GM19043 (cell line): ENCODE measurements around the gene FAM222B.
"Not testable (repeated sequence)": the region's sequence is repeated elsewhere in the genome, so short reads cannot be mapped to it uniquely, and the experiment has no call there.

Experiments used
- ATAC-seq: cut with Tn5 transposase; IDR thresholded peaks from one replicate; pipeline ENCODE4 v1.9.1; 2021; ENCODE audit warnings: low read depth; ENCODE audit not compliant: unreplicated experiment

Gene FAM222B

DNA sequence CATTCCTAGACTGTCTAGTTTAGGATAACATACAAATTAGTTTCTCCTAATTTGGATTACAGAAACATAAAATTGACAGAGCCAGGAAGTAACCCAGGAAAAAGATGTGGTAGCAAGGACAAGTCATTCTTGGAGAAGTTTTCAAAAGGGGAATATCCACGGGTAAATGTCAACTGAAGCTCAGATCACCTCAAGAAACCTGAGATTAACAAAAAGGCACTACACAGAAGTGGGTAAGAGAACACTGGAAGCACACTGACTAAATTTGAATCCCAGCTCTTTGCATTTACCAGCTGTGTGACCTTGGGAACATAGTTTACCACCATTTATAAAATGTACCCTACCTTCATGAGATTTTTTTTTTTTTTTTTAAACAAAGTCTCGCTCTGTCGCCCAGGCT lies 59.4 kb downstream of the FAM222B start:
- ATAC-seq: no peak

DNA sequence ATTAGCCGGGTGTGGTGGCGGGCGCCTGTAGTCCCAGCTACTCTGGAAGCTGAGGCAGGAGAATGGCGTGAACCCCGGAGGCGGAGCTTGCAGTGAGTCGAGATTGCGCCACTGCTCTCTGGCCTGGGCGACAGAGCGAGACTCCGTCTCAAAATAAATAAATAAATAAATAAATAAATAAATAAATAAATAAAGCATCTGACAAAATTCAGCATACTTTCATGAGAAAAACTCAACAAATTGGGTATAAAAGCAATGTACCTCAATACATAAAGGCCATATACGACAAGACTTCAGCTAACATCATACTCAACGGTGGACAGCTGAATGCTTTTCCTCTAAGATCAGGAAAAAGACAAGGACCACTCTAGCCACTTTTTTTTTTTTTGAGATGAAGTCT lies 63.0 kb downstream of the FAM222B start:
- not testable (repeated sequence) for ATAC-seq

DNA sequence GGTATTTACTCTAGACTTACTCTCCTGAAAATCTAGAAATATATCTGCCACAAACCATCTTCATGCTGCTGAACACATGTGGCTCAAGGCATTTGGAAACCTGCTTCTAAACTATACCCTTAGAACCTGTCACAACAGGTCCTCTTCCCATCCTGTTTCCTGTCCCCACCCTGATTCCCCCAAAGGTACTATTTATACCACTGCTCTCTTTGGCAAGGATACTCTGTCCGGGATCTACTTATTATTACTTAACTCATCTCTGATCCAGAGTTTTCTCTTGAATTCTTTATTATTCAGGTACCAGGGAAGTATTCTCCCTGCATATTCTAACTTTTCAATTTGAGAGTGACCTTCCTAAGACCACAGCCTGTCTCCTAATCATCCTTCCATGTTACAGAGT lies 65.4 kb downstream of the FAM222B start:
- ATAC-seq: no peak

DNA sequence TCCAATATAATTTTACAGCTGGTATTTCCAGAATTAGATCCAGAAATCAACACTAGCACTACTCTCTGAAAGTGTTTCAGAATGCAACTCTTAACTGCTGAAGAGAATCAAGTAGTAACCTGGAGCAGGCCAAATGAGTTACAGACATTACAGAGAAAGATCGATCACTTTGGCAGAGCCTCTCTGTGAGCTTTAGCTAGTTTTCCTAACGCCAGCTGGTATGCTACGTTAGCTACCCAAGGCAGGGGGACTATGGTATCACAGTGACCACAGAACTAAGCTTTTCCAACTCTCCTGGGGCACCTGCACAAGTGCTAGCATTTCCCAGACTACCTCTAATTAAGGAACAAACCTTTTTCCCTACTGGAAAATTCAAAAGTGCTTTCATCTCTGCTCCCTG lies 68.4 kb downstream of the FAM222B start:
- no peak for ATAC-seq

DNA sequence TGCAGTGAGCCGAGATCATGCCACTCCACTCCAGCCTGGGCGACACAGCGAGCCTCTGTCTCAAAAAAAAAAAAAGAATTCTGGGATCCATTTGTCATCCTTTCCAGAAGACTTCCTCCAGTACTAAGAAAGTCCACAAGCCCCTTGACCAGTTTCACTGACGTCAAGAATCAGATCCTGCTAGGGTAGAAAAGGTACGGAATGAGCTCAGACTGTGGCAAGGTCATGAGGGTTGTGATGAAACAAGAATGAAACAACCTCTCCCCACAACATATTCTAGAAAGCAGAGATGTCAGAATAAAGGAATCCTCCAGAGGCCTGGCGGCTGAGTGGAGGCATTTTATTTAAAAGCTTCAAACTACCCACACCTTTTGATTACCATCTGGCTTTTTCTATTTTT lies 68.9 kb downstream of the FAM222B start:
- no peak for ATAC-seq

DNA sequence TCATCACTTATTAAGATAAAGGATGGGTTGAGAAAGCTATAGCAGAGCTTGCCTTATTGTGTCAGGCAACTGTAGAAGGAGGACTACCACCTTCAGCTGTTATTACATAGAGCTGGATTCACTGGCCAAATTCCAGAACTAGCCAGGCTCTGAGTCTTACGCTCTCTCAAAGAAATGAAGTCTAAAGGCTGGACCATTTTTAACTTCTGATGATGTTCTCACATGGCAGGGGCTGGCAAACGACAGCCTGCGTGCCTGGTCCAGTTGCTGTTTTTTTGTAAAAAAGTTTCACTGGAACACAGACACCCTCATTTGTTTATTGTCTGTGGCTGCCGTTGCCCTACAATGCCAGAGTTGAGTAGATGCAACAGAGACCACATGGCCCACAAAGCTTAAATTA lies 77.6 kb downstream of the FAM222B start:
- ATAC-seq: no peak

DNA sequence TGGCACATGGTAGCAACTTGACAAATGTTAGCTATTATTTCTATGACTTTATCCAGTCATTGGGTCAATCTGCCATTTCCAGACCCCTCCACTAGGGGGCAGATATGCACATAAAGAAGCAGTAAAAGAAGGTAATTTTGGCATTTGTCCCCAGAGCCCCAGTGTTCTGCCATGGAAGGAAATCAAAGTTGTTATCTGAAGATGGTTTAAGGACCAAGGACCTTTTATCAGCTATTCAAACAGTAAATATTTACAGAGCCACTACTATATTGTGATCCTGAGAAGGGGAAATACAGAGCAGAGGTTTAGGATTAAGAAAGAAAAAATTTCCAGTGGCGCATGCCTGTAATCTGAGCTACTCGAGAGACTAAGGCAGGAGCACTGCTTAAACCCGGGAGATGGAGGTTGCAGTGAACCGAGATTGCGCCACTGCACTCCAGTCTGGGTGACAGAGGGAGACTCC lies 78.8 kb downstream of the FAM222B start:
- no peak for ATAC-seq

DNA sequence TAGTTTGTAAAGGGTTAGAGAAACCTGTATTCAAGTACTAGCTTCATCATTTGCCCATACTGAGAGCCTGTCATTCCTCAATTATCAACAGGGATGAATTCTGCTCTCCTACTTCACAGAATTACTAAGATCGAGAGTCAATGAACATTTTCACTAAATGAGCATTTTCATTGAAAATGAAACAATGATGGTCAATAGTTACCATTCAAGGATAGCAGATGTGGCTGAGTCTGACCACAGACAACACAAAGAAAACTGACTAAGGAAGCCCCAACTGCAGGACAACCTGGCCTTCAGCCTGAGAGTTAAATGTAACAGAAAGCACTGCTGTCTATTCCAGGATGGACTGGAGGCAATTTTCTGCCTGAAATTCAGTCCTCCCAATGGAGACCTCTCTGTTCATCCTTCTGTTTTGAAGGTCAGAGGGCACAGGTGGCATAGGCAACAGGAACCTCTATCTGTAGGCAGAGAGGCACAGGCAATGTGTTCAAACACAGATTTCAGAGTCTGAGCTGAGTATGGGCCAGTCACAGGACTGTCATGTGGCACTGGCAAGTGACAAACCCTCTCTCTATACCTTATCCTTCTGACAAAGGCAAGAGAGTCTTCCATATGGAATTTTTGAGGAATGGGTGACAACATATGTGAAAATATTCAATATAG lies 79.3 kb downstream of the FAM222B start:
- no peak for ATAC-seq

DNA sequence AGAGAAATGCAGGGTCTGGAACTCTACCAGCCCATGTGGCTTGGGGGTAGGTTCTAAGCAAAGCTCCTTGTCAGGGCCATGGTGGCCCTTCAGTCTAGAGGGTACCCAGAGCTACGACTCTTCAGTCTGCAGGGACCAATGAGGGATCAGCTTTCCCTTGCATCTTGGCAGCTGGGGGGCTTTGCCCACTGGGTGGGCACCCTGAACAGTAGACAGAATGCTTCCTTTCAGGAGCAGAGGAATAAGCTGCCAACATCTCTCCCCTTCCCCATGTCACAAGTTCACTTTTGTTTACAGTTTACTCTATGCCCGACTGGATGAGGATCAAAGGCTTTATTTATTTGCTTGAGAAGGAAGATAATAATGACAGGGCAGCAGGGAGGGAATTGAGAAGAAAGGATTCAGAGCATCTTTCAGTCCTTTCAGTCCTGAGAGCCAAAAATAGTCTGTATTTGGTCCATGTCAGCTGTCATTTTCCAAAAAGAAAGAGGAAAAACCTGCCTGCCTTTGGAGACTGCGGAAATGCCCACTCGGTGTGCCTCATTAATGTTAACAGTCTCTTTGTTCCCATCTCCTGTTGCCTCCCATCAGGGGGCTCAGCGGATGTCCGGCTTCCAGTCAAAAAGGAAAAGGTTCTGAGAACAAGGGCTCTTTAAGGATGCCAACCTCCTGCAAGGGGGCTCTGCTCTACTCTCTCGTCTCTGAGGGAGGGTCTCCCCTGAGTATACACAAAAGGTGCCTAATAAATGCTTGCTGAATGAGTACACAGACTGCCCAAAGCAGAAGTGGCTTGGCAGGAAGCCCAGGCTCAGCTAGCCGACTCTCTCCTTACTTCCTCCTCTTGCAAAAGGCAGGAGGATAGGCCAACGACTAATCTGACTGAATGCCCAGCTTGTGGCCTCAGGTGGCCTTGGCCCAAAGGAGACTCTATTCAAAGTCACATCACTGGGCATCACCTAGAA lies 81.7 kb downstream of the FAM222B start:
- ATAC-seq: no peak

DNA sequence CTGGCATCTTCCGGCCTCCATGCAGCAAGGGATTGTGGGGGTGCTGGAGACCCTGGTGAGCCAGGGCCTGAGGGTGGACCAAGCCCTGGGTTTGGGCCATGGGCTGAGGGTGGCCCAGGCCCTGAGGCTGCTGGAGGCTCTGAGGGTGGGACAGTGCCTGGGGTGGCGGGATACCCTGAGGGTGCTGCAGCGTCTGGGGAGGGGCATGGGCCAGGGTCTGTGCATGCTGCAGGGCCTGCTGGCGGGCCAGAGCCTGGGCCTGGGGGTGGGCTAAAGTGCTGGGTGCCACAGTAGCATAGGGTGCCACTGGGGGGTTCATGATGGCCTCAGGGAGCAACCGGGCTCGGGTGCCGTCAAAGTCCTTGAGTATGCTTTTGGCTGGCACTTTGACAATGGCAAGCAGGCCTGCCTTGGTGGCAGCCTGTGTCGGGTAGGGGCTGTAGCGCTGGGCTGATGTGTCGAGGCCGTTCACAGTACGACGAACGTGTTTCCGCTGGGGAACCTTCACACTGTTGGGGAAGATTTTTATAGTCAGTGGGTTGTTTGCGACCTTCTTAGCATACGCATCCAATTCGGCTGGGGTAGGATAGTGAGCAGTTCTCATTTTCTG lies 83.2 kb downstream of the FAM222B start:
- ATAC-seq: no peak

DNA sequence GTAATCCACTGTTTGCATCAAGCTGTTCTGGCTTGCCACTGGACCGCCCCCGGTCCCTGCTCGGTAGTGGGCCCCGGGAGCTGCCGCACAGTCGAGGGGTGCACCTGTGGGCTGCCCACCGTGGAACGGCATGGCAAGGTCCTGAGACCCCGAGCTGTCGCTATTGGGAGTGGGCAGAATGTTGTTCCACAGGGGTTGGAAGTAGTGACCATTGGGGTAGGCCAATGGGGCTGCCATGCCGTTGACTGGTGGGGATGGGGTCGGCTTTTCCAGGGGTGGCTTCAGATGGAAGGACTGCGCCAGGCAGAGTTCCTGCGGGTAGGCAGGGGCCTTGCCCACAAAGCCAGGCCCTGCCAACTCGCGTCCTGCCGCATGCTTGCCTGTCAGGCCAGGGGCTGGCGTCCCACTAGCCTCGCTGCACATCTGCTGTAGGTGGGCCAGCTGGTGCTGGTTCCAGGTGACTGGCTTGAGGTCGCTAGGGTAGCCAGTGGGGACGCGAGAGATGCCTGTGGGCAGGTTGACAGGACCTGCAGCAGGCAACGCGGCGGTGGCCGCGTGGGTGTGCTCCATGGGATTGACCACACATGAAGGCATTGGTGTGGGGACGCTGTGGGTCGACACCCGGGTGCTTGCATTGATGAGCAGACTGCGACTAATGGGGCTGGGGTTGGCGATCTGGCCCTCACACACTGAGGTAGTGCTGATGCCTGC lies 84.0 kb downstream of the FAM222B start:
- ATAC-seq: no peak

DNA sequence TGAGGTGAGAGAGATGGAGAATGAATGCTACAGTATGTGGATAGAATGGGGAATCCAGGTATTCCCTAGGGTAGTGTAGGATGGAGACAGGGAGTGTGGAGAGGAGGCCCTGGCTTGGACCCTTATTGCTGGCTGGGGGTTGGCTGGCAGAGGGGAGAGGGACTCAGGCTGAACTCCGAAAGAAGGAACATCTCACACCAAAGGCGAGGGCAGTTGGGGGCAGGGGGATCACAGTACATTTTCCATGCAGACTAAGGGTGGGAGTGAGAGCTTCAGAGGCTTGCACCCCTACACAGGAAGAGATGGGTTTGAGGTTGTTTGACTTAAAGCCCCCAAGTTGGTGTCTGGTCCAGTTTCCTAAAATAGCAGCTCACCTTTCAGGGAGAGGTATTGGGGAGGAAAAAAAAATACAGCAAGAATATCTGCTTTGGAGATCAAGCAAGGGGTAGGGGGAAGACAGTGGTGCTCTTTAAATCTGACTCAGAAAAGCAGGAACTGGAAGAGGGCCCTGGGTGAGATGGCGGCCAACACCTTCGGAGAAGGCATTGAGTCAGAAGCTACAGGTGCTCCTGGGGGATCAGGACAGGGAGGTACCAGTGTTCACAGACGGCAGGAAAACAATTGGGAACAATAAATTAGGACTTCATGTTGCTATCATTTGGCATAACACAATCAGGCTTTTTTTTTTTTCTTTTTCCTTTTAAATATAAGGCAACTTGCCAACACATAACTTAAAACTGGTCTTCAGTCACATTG lies 86.4 kb downstream of the FAM222B start:
- ATAC-seq: no peak

DNA sequence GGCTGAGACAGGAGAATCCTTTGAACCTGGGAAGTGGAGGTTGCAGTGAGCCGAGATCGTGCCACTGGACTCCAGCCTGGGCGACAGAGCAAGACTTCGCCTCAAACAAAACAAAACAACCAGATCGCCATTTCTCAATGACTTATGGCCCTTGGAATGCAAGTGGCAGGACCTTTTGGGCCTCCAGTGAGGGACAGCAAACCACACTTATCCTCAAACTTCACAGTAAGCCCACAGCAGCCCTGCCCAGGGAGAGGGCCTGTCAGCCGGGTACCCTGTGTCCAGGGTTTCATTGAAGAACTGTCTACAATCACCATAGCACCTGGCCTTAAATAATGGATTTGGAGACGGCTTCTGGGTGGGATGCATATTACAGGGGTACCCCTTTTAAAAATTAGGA lies 87.1 kb downstream of the FAM222B start:
- ATAC-seq: no peak

DNA sequence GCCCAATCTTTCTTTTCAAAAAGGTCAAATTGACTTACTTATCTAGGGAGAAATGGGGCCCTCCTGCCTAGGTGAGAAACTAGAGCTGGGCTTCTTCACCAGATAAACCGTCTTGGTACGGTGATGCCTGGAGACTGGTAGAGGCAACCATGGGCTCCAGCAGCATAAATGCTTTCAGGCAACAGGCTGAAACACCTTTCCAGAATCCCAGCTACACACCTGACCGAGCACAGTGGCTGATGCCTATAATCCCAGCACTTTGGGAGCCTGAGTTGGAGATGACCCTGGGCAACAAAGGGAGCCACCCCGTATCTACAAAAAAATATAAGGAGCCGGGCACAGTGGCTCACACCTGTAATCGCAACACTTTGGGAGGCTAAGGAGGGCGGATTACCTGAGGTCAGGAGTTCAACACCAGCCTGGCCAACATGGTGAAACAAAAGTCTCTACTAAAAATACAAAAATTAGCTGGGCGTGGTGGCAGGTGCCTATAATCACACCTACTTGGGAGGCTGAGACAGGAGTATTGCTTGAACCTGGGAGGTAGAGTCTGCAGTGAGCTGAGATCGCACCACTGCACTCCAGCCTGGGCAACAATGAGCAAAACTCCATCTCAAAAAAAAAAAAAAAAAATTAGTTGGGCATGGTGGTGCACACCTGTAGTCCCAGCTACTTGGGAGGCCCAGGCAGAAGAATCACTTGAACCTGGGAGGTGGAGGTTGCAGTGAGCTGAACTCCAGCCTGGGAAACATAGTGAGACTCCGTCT lies 90.8 kb downstream of the FAM222B start:
- ATAC-seq: no peak

DNA sequence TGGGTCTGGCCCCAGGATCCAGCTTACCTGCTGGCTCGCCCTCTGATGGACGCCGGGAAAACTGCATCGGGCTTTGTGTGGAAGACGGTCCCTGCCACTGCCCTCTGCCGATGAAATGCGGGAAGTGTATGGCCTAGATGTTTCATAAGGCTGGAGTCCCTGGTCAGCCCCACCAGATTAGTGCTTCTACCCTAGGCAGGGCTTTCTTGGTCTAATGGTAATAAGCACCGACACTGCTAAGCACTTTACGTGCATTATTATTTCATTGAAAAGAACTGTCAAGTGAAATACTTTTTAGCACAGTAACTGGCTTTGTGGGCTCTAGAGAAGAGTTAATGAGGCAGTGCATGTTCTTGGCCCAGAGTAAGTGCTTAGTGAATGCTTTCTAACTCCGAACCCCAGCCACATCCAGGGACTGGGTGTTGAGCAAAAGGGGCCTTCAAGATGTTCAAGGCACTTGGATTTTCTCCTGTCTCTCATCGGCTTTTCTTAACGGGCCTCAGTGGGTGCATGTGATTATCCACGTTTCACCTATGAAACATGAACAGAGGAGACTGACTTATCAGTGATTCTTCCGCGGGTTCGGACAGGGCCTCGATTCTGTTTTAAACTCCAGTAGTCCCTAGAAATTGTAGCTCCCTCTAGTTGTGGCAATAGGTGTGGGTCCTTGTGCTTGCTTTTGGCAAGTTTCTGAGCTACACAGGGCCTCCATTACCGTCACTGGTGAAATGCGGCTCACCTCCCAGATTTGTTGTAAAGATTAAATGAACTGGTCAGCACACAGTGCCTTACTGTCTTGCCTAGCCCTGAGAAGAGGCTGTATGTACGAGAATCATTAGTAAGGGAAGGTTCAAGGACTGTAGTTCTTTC lies 92.2 kb downstream of the FAM222B start:
- peak; percentile 71 for ATAC-seq

DNA sequence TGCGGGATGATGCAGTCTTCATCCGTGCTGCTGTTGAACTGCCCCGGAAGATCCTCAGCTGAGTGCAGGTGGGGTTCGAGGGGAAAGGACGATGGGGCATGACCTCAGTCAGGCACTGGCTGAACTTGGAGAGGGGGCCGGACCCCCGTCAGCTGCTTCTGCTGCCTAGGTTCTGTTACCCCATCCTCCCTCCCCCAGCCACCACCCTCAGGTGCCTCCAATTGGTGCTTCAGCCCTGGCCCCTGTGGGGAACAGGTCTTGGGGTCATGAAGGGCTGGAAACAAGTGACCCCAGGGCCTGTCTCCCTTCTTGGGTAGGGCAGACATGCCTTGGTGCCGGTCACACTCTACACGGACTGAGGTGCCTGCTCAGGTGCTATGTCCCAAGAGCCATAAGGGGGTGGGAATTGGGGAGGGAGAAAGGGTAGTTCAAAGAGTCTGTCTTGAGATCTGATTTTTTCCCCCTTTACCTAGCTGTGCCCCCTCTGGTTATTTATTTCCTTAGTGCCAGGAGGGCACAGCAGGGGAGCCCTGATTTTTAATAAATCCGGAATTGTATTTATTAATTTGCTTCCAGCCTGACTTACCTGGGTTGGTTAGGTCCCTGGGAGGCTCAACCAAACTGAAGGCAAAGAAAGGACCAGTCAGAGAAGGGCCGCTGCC lies 92.9 kb downstream of the FAM222B start:
- no peak for ATAC-seq

DNA sequence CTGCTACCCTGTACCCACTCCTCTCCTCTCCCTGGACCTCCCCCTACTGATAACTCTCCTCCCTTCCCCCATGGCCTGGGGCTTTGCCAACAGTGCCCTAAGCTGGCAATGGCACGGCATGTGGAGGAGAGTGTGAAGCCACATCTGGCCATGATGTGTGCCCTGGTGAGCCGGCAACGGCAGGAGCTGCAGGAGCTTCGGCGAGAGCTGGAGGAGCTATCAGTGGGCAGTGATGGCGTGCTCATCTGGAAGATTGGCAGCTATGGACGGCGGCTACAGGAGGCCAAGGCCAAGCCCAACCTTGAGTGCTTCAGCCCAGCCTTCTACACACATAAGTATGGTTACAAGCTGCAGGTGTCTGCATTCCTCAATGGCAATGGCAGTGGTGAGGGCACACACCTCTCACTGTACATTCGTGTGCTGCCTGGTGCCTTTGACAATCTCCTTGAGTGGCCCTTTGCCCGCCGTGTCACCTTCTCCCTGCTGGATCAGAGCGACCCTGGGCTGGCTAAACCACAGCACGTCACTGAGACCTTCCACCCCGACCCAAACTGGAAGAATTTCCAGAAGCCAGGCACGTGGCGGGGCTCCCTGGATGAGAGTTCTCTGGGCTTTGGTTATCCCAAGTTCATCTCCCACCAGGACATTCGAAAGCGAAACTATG lies 93.6 kb downstream of the FAM222B start:
- no peak for ATAC-seq
